Liver (tissue), 9 donors: ENCODE measurements around the gene RUNX1. TPM values are rescaled to one million over a fixed set of nuclear protein-coding genes. Genes with fewer than 3 reads are reported as not detected.

Experiments
- DNase-seq: peaks from one replicate; pipeline ENCODE4 v3.0.0-alpha.2; 2017; ENCODE audit warnings: low spot score
- H3K27ac ChIP-seq, 2 donors: one replicate each; pipeline ENCODE4 v1.7.0; 2013; ENCODE audit warnings: inconsistent platforms in 2 of 2, low read length in 2 of 2, control low read depth in 1 of 2, low read depth in 1 of 2, mild to moderate bottlenecking in 1 of 2
- H3K27me3 ChIP-seq, 4 donors: one replicate each; pipeline versions ENCODE4 v1.6.1 to v1.7.0; 2013; ENCODE audit warnings: low read length in 3 of 4, inconsistent platforms in 1 of 4, mild to moderate bottlenecking in 1 of 4, moderate library complexity in 1 of 4; ENCODE audit not compliant: control insufficient read depth in 4 of 4, insufficient read depth in 4 of 4
- H3K36me3 ChIP-seq, 4 donors: one replicate each; pipeline versions ENCODE4 v1.6.1 to v1.7.0; 2013; ENCODE audit warnings: low read length in 3 of 4, mild to moderate bottlenecking in 3 of 4, low read depth in 1 of 4, moderate library complexity in 1 of 4; ENCODE audit not compliant: control insufficient read depth in 4 of 4, insufficient read depth in 3 of 4
- H3K4me1 ChIP-seq, 4 donors: one replicate each; pipeline versions ENCODE4 v1.6.1 to v1.7.0; 2013; ENCODE audit warnings: low read length in 3 of 4, mild to moderate bottlenecking in 3 of 4, moderate library complexity in 1 of 4; ENCODE audit not compliant: control insufficient read depth in 4 of 4, insufficient read depth in 4 of 4
- H3K4me3 ChIP-seq, 3 donors: one replicate each; pipeline versions ENCODE4 v1.6.1 to v1.7.0; 2013; ENCODE audit warnings: low read length in 3 of 3, control low read depth in 1 of 3, low read depth in 1 of 3, mild to moderate bottlenecking in 1 of 3
- H3K9ac ChIP-seq, 2 donors: one replicate each; pipeline ENCODE4 v1.7.0; 2013; ENCODE audit warnings: low read length in 2 of 2, mild to moderate bottlenecking in 2 of 2, moderate library complexity in 2 of 2, control low read depth in 1 of 2, low read depth in 1 of 2
- H3K9me3 ChIP-seq, 4 donors: one replicate each; pipeline versions ENCODE4 v1.6.1 to v1.7.0; 2013; ENCODE audit warnings: low read length in 3 of 4; ENCODE audit not compliant: control insufficient read depth in 4 of 4
- EGR1 ChIP-seq, 2 donors: IDR thresholded peaks; 2 replicates each; pipeline ENCODE4 v1.6.1; 2016 to 2018; ENCODE audit warnings: antibody characterized with exemption in 2 of 2, low read depth in 2 of 2
- FOXA1 ChIP-seq: IDR thresholded peaks from 2 replicates; pipeline ENCODE4 v1.6.1; 2016; ENCODE audit warnings: antibody characterized with exemption
- FOXA2 ChIP-seq: IDR thresholded peaks from 2 replicates; pipeline ENCODE4 v1.6.1; 2016; ENCODE audit warnings: antibody characterized with exemption
- GABPA ChIP-seq, 2 donors: IDR thresholded peaks in 1 of 2; conservative IDR thresholded peaks in 1 of 2; 2 replicates each; pipeline ENCODE4 v1.6.1; 2016; ENCODE audit warnings: antibody characterized with exemption in 2 of 2, mild to moderate bottlenecking in 1 of 2, moderate library complexity in 1 of 2
- HNF4A ChIP-seq, 2 donors: conservative IDR thresholded peaks; 2 replicates each; pipeline ENCODE4 v1.6.1; 2016; ENCODE audit warnings: antibody characterized with exemption in 2 of 2, mild to moderate bottlenecking in 2 of 2
- HNF4G ChIP-seq: IDR thresholded peaks from 2 replicates; pipeline ENCODE4 v1.6.1; 2016; ENCODE audit warnings: antibody characterized with exemption
- JUND ChIP-seq, 2 donors: IDR thresholded peaks; 2 replicates each; pipeline ENCODE4 v1.6.1; 2016; ENCODE audit warnings: antibody characterized with exemption in 2 of 2
- NR2F2 ChIP-seq: IDR thresholded peaks from 2 replicates; pipeline ENCODE4 v1.6.1; 2016; ENCODE audit warnings: antibody characterized with exemption
- RAD21 ChIP-seq, 2 donors: IDR thresholded peaks; 2 replicates each; pipeline ENCODE4 v1.6.1; 2016; ENCODE audit warnings: antibody characterized with exemption in 2 of 2, mild to moderate bottlenecking in 2 of 2
- SP1 ChIP-seq: IDR thresholded peaks from 2 replicates; pipeline ENCODE4 v1.6.1; 2018; ENCODE audit warnings: antibody characterized with exemption, mild to moderate bottlenecking
- TAF1 ChIP-seq: conservative IDR thresholded peaks from 2 replicates; pipeline ENCODE4 v1.6.1; 2016; ENCODE audit warnings: antibody characterized with exemption, mild to moderate bottlenecking
- YY1 ChIP-seq: IDR thresholded peaks from 2 replicates; pipeline ENCODE4 v1.6.1; 2016; ENCODE audit warnings: antibody characterized with exemption, mild to moderate bottlenecking
- WGBS: extraction: QIAGEN DNeasy Blood & Tissue Kit; methylation state at CpG from one replicate; pipeline ENCODE4 v1.1.7; 2013; 5-methylcytosine and 5-hydroxymethylcytosine counted together
- polyA plus RNA-seq, 2 donors: library from polyadenylated mRNA; stranded (reverse) in 1 of 2; unstranded in 1 of 2; fragments of 200-250 nt in 1 of 2; fragments of >200 nt in 1 of 2; fragmentation: Nextera tagmentation in 1 of 2; extraction: Ambion mirVana in 1 of 2; gene quantifications; one replicate each; pipeline versions ENCODE4 v1.2.1 to v1.2.3, GENCODE V29; 2013 to 2015
- total RNA-seq, 2 donors: library from RNA; depleted of rRNA; stranded (reverse); fragments of >200 nt; gene quantifications; one replicate each; pipeline ENCODE4 v1.2.3, GENCODE V29; 2014
- TF ChIP-seq, protein P1 (sequence below): fragments of 150-350 bp; IDR thresholded peaks from 2 replicates; pipeline ENCODE4 v1.5.1; 2017; ENCODE audit warnings: improper control_type of control experiment, low read depth, low read length; ENCODE audit not compliant: missing input control
- TF ChIP-seq, protein P2 (sequence below): IDR thresholded peaks from 2 replicates; pipeline ENCODE4 v1.6.1; 2016; ENCODE audit warnings: antibody characterized with exemption, mild to moderate bottlenecking
- TF ChIP-seq, protein P3 (sequence below): IDR thresholded peaks from 2 replicates; pipeline ENCODE4 v1.6.1; 2016; ENCODE audit warnings: antibody characterized with exemption
- TF ChIP-seq, protein P4 (sequence below): IDR thresholded peaks from 2 replicates; pipeline ENCODE4 v1.6.1; 2016; ENCODE audit warnings: antibody characterized with exemption
- donor health status: healthy.
- donor health status: healthy.
- donor health status: healthy.
- donor health status: healthy.
- donor health status: healthy.

RUNX1 gene
- total and polyA plus RNA-seq, 4 donors: 0.98 to 7.2 (median 3.1) TPM

DNA sequence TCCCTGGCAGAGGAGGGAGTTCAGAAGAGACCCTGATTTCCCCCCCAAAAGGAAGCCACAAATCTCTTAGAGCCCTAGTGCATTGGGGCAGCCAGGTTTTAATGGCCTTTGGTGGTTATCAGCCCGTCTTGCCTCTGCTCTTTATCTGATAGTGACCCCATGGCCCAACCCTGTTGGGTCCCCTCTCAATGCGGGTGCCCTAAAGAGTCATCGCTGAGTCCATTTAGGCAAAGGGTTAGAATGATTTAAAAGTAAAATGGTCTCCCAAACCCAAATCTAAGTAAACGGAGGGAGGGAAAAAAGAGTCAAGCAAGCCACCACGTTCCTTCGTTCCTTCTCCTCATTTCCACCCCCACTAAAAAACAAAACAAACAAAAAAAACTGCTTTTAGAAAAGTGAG lies 164.0 kb downstream of the RUNX1 start:
- peaks cover 0 to 15% (median 10%) of the 10 kb centered on the region in 4 donors for H3K4me1 ChIP-seq
- H3K36me3 ChIP-seq: peaks cover 0 to 3% (median 1%) of the 10 kb centered on the region in 4 donors
- WGBS: 69% methylated on average over 6 of the region's 6 CpGs
- peak overlapping the region in 2 of 3 donors; percentile 9 to 82 for H3K4me3 ChIP-seq
- TF ChIP-seq, protein P1, sequence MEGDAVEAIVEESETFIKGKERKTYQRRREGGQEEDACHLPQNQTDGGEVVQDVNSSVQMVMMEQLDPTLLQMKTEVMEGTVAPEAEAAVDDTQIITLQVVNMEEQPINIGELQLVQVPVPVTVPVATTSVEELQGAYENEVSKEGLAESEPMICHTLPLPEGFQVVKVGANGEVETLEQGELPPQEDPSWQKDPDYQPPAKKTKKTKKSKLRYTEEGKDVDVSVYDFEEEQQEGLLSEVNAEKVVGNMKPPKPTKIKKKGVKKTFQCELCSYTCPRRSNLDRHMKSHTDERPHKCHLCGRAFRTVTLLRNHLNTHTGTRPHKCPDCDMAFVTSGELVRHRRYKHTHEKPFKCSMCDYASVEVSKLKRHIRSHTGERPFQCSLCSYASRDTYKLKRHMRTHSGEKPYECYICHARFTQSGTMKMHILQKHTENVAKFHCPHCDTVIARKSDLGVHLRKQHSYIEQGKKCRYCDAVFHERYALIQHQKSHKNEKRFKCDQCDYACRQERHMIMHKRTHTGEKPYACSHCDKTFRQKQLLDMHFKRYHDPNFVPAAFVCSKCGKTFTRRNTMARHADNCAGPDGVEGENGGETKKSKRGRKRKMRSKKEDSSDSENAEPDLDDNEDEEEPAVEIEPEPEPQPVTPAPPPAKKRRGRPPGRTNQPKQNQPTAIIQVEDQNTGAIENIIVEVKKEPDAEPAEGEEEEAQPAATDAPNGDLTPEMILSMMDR: no peak
- no peak for TF ChIP-seq HNF4G
- TF ChIP-seq JUND (IDR thresholded peaks at IDR 0.05): no peak
- TF ChIP-seq NR2F2: no peak
- TF ChIP-seq EGR1 (IDR thresholded peaks at IDR 0.05; ENCODE audit: low read depth in 2 of 2): no peak
- TF ChIP-seq, protein P2, sequence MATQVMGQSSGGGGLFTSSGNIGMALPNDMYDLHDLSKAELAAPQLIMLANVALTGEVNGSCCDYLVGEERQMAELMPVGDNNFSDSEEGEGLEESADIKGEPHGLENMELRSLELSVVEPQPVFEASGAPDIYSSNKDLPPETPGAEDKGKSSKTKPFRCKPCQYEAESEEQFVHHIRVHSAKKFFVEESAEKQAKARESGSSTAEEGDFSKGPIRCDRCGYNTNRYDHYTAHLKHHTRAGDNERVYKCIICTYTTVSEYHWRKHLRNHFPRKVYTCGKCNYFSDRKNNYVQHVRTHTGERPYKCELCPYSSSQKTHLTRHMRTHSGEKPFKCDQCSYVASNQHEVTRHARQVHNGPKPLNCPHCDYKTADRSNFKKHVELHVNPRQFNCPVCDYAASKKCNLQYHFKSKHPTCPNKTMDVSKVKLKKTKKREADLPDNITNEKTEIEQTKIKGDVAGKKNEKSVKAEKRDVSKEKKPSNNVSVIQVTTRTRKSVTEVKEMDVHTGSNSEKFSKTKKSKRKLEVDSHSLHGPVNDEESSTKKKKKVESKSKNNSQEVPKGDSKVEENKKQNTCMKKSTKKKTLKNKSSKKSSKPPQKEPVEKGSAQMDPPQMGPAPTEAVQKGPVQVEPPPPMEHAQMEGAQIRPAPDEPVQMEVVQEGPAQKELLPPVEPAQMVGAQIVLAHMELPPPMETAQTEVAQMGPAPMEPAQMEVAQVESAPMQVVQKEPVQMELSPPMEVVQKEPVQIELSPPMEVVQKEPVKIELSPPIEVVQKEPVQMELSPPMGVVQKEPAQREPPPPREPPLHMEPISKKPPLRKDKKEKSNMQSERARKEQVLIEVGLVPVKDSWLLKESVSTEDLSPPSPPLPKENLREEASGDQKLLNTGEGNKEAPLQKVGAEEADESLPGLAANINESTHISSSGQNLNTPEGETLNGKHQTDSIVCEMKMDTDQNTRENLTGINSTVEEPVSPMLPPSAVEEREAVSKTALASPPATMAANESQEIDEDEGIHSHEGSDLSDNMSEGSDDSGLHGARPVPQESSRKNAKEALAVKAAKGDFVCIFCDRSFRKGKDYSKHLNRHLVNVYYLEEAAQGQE: no peak
- no peak for TF ChIP-seq FOXA2
- no peak for DNase-seq
- H3K9ac ChIP-seq: no peak overlapping the region
- no peaks in the 10 kb centered on the region for H3K27me3 ChIP-seq
- no peaks in the 10 kb centered on the region for H3K9me3 ChIP-seq
- H3K27ac ChIP-seq: no peak overlapping the region

DNA sequence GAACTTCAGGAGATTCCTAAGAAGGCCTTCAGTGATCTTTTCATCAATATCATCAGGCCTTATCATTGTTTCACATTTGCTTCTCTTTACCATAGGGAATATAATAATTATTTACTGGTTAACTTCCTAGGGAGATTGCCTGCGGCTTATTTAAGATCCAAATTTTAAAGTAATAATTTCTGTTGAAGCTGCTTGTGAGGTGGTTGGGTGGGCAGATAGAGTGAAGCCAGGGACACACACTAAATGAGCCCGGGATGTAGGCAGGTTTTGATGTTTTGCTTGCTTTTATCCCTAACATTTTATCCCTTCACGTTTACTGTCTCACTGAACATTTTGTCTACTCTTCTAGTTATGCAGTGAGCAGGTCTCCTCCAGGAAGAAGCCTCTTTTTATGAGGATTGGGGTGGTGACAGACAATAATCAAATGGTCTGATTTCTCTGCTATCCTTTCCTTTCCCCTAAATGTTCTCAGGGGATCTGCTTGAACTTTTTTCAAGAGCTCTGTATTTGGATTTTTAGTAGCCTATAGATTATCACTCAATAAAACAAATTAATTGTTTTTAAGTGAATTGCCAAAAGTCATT lies 164.7 kb downstream of the RUNX1 start:
- WGBS: 81% methylated on average over 3 of the region's 3 CpGs
- H3K27ac ChIP-seq: no peak overlapping the region
- peaks cover 0 to 3% (median 1%) of the 10 kb centered on the region in 4 donors for H3K36me3 ChIP-seq
- TF ChIP-seq RAD21 (IDR thresholded peaks at IDR 0.05) (no peak), FOXA1 (no peak)
- H3K4me1 ChIP-seq: peaks cover 0 to 12% (median 7%) of the 10 kb centered on the region in 4 donors
- no peaks in the 10 kb centered on the region for H3K9me3 ChIP-seq
- no peak overlapping the region for H3K4me3 ChIP-seq
- H3K27me3 ChIP-seq: no peaks in the 10 kb centered on the region
- no peak overlapping the region for H3K9ac ChIP-seq
- DNase-seq: no peak

DNA sequence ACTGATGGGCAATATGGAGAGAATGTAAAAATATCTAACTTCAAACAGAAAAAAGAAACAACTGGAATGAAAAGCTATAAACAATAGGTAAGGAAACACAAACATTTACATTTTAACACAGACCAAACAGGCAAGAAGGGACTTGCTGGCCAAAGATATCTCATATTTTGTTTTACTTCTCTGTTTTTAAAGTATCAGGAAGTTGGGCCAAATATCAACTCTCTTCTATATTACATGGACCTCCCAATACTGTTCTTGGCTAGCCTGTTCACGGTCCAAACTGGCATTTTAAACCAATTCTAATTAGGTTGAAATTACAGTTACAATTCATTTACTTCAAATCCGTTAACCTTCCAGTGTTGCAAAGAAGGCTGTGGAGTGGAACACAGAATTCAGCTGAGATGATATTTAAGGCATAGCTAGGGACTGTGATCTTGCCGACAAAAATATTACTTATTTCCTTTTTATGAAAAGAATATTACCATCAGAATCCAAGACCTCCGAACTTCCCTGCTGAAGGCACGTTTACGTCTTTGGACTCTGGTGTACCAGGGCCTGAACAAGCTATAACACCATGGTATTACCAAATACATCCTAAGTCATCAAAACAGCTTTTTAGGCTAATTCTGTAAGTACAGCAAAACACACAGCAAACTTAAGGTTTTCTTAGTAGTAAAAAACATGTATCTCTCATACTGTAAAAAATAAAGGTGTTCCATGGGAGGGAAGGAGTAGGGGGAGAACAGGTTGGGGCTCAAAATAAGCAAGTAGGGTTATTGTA lies 165.4 kb downstream of the RUNX1 start:
- Histone ChIP-seq H3K9me3 (no peaks in the 10 kb centered on the region), H3K36me3 (peaks cover 0 to 3% (median 1%) of the 10 kb centered on the region in 4 donors), H3K4me3 (no peak overlapping the region), H3K27me3 (no peaks in the 10 kb centered on the region), H3K27ac (no peak overlapping the region), H3K4me1 (peaks cover 0 to 9% (median 5%) of the 10 kb centered on the region in 4 donors), H3K9ac (peak overlapping the region in 1 of 2 donors; percentile 6)
- DNase-seq: no peak
- 81% methylated on average over 6 of the region's 6 CpGs for WGBS
- TF ChIP-seq, protein P3, sequence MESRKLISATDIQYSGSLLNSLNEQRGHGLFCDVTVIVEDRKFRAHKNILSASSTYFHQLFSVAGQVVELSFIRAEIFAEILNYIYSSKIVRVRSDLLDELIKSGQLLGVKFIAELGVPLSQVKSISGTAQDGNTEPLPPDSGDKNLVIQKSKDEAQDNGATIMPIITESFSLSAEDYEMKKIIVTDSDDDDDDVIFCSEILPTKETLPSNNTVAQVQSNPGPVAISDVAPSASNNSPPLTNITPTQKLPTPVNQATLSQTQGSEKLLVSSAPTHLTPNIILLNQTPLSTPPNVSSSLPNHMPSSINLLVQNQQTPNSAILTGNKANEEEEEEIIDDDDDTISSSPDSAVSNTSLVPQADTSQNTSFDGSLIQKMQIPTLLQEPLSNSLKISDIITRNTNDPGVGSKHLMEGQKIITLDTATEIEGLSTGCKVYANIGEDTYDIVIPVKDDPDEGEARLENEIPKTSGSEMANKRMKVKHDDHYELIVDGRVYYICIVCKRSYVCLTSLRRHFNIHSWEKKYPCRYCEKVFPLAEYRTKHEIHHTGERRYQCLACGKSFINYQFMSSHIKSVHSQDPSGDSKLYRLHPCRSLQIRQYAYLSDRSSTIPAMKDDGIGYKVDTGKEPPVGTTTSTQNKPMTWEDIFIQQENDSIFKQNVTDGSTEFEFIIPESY: no peak
- TF ChIP-seq JUND (IDR thresholded peaks at IDR 0.05) (no peak), YY1 (no peak), FOXA1 (no peak), SP1 (no peak), HNF4A (conservative IDR thresholded peaks at IDR 0.05) (no peak), HNF4G (no peak), NR2F2 (no peak), FOXA2 (no peak), TAF1 (no peak), GABPA (IDR thresholded peaks at IDR 0.05 in 1 of 2, conservative IDR thresholded peaks at IDR 0.05 in 1 of 2) (no peak)
- TF ChIP-seq, protein P4, sequence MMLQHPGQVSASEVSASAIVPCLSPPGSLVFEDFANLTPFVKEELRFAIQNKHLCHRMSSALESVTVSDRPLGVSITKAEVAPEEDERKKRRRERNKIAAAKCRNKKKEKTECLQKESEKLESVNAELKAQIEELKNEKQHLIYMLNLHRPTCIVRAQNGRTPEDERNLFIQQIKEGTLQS: no peak
- TF ChIP-seq, protein P1: no peak
